ENCODE data around the gene LRP8.

The LRP8 gene

DNA sequence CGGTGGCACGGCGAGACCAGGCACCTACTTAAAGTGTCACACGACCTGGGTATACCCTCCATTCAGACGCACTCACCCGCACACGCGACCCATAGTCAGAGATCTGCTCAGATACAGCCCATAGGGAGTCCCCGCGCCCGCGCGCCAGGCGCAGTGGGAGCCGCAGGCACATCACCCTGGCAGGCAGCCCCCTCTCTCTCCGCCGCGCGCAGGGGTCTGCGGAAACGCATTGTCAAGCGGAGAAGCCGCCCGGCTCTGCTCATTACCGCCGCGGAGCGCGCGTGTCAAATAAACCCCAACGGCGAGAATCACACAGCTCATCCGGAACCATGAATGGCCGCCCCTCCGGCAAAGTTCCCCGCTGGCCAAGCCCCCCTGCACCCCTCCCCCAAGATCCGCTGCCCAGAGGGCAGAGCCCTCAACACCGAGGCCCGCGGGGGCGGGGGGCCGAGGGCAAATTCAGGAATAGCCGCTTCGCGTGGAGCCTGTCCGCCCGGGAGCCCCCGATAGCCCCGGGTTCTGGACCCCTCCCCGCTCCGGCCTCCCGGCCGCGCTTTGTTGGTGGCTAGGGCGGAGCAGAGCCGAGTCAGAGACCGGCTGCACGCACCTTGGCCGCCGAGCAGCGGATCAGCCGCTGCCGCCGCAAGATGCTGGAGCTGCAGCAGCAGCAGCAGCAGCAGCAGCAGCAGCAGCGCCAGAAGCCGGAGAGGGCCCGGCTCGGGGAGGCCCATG, 522 bp downstream of the LRP8 start:
- peaks cover 53% of the 10 kb centered on the region for H3K79me2 ChIP-seq (ENCODE audit: insufficient read depth, low read length)
- no peak for TF ChIP-seq EZH2phosphoT487 (conservative IDR thresholded peaks at IDR 0.05; ENCODE audit: low read length)
- TF ChIP-seq, protein P1, sequence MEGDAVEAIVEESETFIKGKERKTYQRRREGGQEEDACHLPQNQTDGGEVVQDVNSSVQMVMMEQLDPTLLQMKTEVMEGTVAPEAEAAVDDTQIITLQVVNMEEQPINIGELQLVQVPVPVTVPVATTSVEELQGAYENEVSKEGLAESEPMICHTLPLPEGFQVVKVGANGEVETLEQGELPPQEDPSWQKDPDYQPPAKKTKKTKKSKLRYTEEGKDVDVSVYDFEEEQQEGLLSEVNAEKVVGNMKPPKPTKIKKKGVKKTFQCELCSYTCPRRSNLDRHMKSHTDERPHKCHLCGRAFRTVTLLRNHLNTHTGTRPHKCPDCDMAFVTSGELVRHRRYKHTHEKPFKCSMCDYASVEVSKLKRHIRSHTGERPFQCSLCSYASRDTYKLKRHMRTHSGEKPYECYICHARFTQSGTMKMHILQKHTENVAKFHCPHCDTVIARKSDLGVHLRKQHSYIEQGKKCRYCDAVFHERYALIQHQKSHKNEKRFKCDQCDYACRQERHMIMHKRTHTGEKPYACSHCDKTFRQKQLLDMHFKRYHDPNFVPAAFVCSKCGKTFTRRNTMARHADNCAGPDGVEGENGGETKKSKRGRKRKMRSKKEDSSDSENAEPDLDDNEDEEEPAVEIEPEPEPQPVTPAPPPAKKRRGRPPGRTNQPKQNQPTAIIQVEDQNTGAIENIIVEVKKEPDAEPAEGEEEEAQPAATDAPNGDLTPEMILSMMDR (IDR thresholded peaks at IDR 0.05; ENCODE audit: insufficient read depth, low read length, poor library complexity, severe bottlenecking): no peak

DNA sequence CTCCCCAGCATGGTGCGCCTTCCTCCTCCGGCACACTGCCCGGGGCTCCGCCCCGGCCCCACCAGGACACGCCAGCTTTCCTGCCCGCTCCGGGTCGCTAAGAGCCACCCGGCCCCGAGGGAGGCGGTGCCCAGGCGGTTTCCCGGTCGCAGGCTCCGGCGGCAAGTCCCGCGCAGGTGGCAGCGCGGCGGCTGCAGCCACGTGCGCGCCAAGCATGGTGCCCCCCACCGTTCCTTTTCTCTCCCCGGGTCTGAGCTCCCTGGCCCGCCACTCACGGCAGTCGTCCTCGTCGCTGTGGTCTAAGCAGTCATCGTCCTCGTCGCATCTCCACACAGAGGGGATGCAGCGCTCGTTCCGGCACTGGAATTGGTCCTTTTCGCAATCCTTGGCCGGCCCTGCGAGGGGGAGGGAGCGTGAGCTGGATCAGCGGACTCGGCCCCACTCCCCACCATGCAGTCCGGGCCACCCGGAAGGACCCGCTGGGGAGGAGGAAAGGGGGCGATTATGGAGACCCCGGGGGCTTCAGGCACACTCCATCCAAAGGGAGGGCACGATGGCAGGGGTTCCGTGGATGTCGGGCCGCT, 1.2 kb downstream of the LRP8 start:
- H3F3A ChIP-seq (ENCODE audit: insufficient read depth): peaks cover 9% of the 10 kb centered on the region
- peak overlapping the region; percentile 97 for H3K9ac ChIP-seq (ENCODE audit: low read length)
- H3K36me3 ChIP-seq (ENCODE audit: low read length): peaks cover 8% of the 10 kb centered on the region
- TF ChIP-seq, protein P1 (IDR thresholded peaks at IDR 0.05; ENCODE audit: insufficient read depth, low read length, poor library complexity, severe bottlenecking): no peak
- no peak for TF ChIP-seq EZH2phosphoT487 (conservative IDR thresholded peaks at IDR 0.05; ENCODE audit: low read length)
- peaks cover 3% of the 10 kb centered on the region; the same call in 1 of the 2 replicates for H4K20me1 ChIP-seq (ENCODE audit: low read depth, low read length)
- peak overlapping the region; percentile 76 for H3K4me3 ChIP-seq (ENCODE audit: insufficient read depth, low read length, poor library complexity, severe bottlenecking)
- peak overlapping the region; percentile 93 for H3K27ac ChIP-seq (ENCODE audit: low read depth, low read length)
- H2AFZ ChIP-seq (ENCODE audit: low read depth, low read length, severe bottlenecking): peak overlapping the region; percentile 55
- H3K27me3 ChIP-seq (ENCODE audit: low read length): no peaks in the 10 kb centered on the region
- no peaks in the 10 kb centered on the region for H3K9me2 ChIP-seq (replicated peaks; ENCODE audit: insufficient read depth, low read length)
- H3K79me2 ChIP-seq (ENCODE audit: insufficient read depth, low read length): peaks cover 59% of the 10 kb centered on the region
- peak overlapping the region; percentile 87 for H3K4me2 ChIP-seq (ENCODE audit: low read depth, low read length, poor library complexity, severe bottlenecking)
- no peaks in the 10 kb centered on the region for H3K9me3 ChIP-seq (ENCODE audit: insufficient read depth, low read length)

More for the DNA sequence above, 522 bp downstream of the LRP8 start:
- Histone ChIP-seq H3K9me2 (replicated peaks; ENCODE audit: insufficient read depth, low read length) (no peaks in the 10 kb centered on the region), H3K4me2 (ENCODE audit: low read depth, low read length, poor library complexity, severe bottlenecking) (peak overlapping the region; percentile 87), H3K9me3 (ENCODE audit: insufficient read depth, low read length) (no peaks in the 10 kb centered on the region), H3K36me3 (ENCODE audit: low read length) (peaks cover 8% of the 10 kb centered on the region), H3K27ac (ENCODE audit: low read depth, low read length) (peak overlapping the region; percentile 93), H3F3A (ENCODE audit: insufficient read depth) (peaks cover 9% of the 10 kb centered on the region), H2AFZ (ENCODE audit: low read depth, low read length, severe bottlenecking) (peak overlapping the region; percentile 55), H4K20me1 (ENCODE audit: low read depth, low read length) (peaks cover 3% of the 10 kb centered on the region; the same call in 1 of the 2 replicates), H3K4me3 (ENCODE audit: insufficient read depth, low read length, poor library complexity, severe bottlenecking) (peak overlapping the region; percentile 76), H3K27me3 (ENCODE audit: low read length) (no peaks in the 10 kb centered on the region), H3K9ac (ENCODE audit: low read length) (peak overlapping the region; percentile 97)

DNA sequence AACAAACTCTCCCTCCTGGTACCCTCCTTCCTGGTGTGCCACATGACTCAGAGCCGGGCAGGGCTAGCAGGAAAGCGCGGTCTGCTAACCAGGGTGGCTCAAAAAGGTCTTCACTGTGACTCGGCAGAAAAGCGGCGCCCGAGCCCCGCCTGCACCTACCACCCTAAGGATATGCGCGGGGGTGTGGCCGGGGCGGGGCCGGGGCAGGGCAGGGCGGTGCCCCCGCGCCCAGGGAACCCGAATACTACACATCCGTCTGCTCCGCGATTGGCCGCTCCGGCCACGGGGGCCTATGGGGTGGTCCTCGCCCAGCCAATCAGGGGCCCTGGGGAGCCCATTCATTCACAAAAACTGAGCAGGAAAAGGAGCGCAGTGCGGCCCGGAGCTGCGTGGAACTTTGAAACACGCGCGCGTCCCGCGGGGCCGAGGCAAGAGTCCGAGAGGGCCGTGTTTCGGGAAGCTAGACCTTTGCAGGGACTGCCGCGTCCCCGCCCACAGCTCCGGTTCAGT, 1.7 kb downstream of the LRP8 start:
- TF ChIP-seq EZH2phosphoT487 (conservative IDR thresholded peaks at IDR 0.05; ENCODE audit: low read length): no peak
- TF ChIP-seq, protein P1 (IDR thresholded peaks at IDR 0.05; ENCODE audit: insufficient read depth, low read length, poor library complexity, severe bottlenecking): no peak
- H3K9me2 ChIP-seq (replicated peaks; ENCODE audit: insufficient read depth, low read length): no peaks in the 10 kb centered on the region
- peaks cover 8% of the 10 kb centered on the region for H3K36me3 ChIP-seq (ENCODE audit: low read length)
- H3K9ac ChIP-seq (ENCODE audit: low read length): peak overlapping the region; percentile 97
- H3K27me3 ChIP-seq (ENCODE audit: low read length): no peaks in the 10 kb centered on the region
- peaks cover 65% of the 10 kb centered on the region for H3K79me2 ChIP-seq (ENCODE audit: insufficient read depth, low read length)
- H2AFZ ChIP-seq (ENCODE audit: low read depth, low read length, severe bottlenecking): peak overlapping the region; percentile 55
- H3K9me3 ChIP-seq (ENCODE audit: insufficient read depth, low read length): no peaks in the 10 kb centered on the region
- H4K20me1 ChIP-seq (ENCODE audit: low read depth, low read length): peaks cover 3% of the 10 kb centered on the region; the same call in 1 of the 2 replicates
- peak overlapping the region; percentile 93 for H3K27ac ChIP-seq (ENCODE audit: low read depth, low read length)
- H3F3A ChIP-seq (ENCODE audit: insufficient read depth): peaks cover 9% of the 10 kb centered on the region
- H3K4me3 ChIP-seq (ENCODE audit: insufficient read depth, low read length, poor library complexity, severe bottlenecking): peak overlapping the region; percentile 76
- peak overlapping the region; percentile 87 for H3K4me2 ChIP-seq (ENCODE audit: low read depth, low read length, poor library complexity, severe bottlenecking)

All from SU-DHL-6 (cell line).